HEK293 (cell line): ENCODE measurements around the gene NPAT.

ENCODE experiments used
- CTCF ChIA-PET: fragments of 350-600 bp; formaldehyde crosslinking; extraction: SDS; loops from one replicate; lab custom pipeline; 2021; ENCODE audit warnings: antibody characterized with exemption; lab: Yijun Ruan, JAX
- POLR2A ChIA-PET: fragments of 300-600 bp; formaldehyde crosslinking; extraction: SDS; loops from one replicate; lab custom pipeline; 2020; ENCODE audit warnings: antibody characterized with exemption, inconsistent platforms; lab: Yijun Ruan, JAX
- H3K27ac ChIP-seq: fragments of 200-500 bp; sonication (Bioruptor generic); 2 replicates; pipeline ENCODE4 v1.5.1; 2014; ENCODE audit warnings: low read depth, low read length, control low read depth, inconsistent platforms; ENCODE audit errors: extremely low read depth
- H3K36me3 ChIP-seq, 2 experiments: fragments of 200-500 bp in 1 of 2; sonication (Bioruptor generic) in 1 of 2; 1 replicate in 1 of 2; 2 replicates in 1 of 2; pipeline ENCODE4 v1.5.1; 2014 to 2017; ENCODE audit warnings: inconsistent platforms in 2 of 2, low read length in 2 of 2; ENCODE audit not compliant: control insufficient read depth in 2 of 2, insufficient read depth in 1 of 2
- H3K4me1 ChIP-seq: fragments of 200-500 bp; sonication (Bioruptor generic); 2 replicates; pipeline ENCODE4 v1.5.1; 2014; ENCODE audit warnings: mild to moderate bottlenecking, low read length, inconsistent platforms; ENCODE audit not compliant: control insufficient read depth, insufficient read depth
- H3K4me3 ChIP-seq: 2 replicates; pipeline ENCODE4 v1.5.1; 2011; ENCODE audit warnings: low read depth, mild to moderate bottlenecking, control low read depth, low read length, moderate library complexity
- H3K9me3 ChIP-seq: fragments of 200-500 bp; sonication (Bioruptor generic); 2 replicates; pipeline ENCODE4 v1.5.1; 2014; ENCODE audit warnings: low read depth, low read length, inconsistent platforms; ENCODE audit not compliant: control insufficient read depth, insufficient read depth
- ATF2 ChIP-seq: fragments of 450-650 bp; formaldehyde crosslinking; IDR thresholded peaks from 2 replicates; pipeline ENCODE4 v1.5.1; 2016; ENCODE audit warnings: missing biosample characterization, missing genetic modification characterization, low read depth
- PRDM10 ChIP-seq: fragments of 450-650 bp; formaldehyde crosslinking; IDR thresholded peaks from 2 replicates; pipeline ENCODE4 v1.5.1; 2016; ENCODE audit warnings: missing biosample characterization, missing genetic modification characterization
- SCRT1 ChIP-seq: fragments of 450-650 bp; formaldehyde crosslinking; IDR thresholded peaks from 2 replicates; pipeline ENCODE4 v1.5.1; 2016; ENCODE audit warnings: missing biosample characterization, missing genetic modification characterization, borderline replicate concordance
- ZBTB11 ChIP-seq: fragments of 450-650 bp; formaldehyde crosslinking; conservative IDR thresholded peaks from 2 replicates; pipeline ENCODE4 v1.5.1; 2016; ENCODE audit warnings: low read depth, missing biosample characterization, missing genetic modification characterization
- ZBTB48 ChIP-seq: fragments of 450-650 bp; formaldehyde crosslinking; IDR thresholded peaks from 2 replicates; pipeline ENCODE4 v1.5.1; 2016; ENCODE audit warnings: missing biosample characterization, missing genetic modification characterization
- ZBTB6 ChIP-seq: fragments of 450-650 bp; formaldehyde crosslinking; IDR thresholded peaks from 2 replicates; pipeline ENCODE4 v1.5.1; 2017; ENCODE audit warnings: missing biosample characterization, missing genetic modification characterization
- ZIC2 ChIP-seq: fragments of 450-650 bp; formaldehyde crosslinking; IDR thresholded peaks from 2 replicates; pipeline ENCODE4 v1.5.1; 2016; ENCODE audit warnings: missing biosample characterization, missing genetic modification characterization
- ZNF2 ChIP-seq: fragments of 450-650 bp; formaldehyde crosslinking; IDR thresholded peaks from 2 replicates; pipeline ENCODE4 v1.5.1; 2016; ENCODE audit warnings: missing biosample characterization, missing genetic modification characterization
- ZNF335 ChIP-seq: fragments of 450-650 bp; formaldehyde crosslinking; conservative IDR thresholded peaks from 2 replicates; pipeline ENCODE4 v1.5.1; 2016; ENCODE audit warnings: missing biosample characterization, missing genetic modification characterization
- ZNF341 ChIP-seq: fragments of 450-650 bp; formaldehyde crosslinking; IDR thresholded peaks from 2 replicates; pipeline ENCODE4; 2016; ENCODE audit warnings: low read depth, missing biosample characterization, missing genetic modification characterization
- ZNF398 ChIP-seq: fragments of 450-650 bp; formaldehyde crosslinking; IDR thresholded peaks from 2 replicates; pipeline ENCODE4 v1.5.1; 2017; ENCODE audit warnings: missing biosample characterization, missing genetic modification characterization
- ZNF423 ChIP-seq: fragments of 450-650 bp; formaldehyde crosslinking; IDR thresholded peaks from 2 replicates; pipeline ENCODE4 v1.5.1; 2016; ENCODE audit warnings: missing biosample characterization, missing genetic modification characterization
- ZNF501 ChIP-seq: fragments of 450-650 bp; formaldehyde crosslinking; IDR thresholded peaks from 2 replicates; pipeline ENCODE4 v1.5.1; 2016; ENCODE audit warnings: missing biosample characterization, missing genetic modification characterization
- ZNF548 ChIP-seq: fragments of 450-650 bp; formaldehyde crosslinking; IDR thresholded peaks from 2 replicates; pipeline ENCODE4 v1.5.1; 2016; ENCODE audit warnings: missing biosample characterization, missing genetic modification characterization
- ZNF555 ChIP-seq: fragments of 450-650 bp; formaldehyde crosslinking; conservative IDR thresholded peaks from 2 replicates; pipeline ENCODE4 v1.5.1; 2017; ENCODE audit warnings: missing biosample characterization, mild to moderate bottlenecking, missing genetic modification characterization, inconsistent platforms
- ZNF600 ChIP-seq: fragments of 450-650 bp; formaldehyde crosslinking; IDR thresholded peaks from 2 replicates; pipeline ENCODE4 v1.5.1; 2016; ENCODE audit warnings: missing biosample characterization, missing genetic modification characterization
- ZNF639 ChIP-seq: fragments of 450-650 bp; formaldehyde crosslinking; IDR thresholded peaks from 2 replicates; pipeline ENCODE4 v1.5.1; 2016; ENCODE audit warnings: missing biosample characterization, missing genetic modification characterization
- ZNF692 ChIP-seq: fragments of 450-650 bp; formaldehyde crosslinking; IDR thresholded peaks from 2 replicates; pipeline ENCODE4 v1.5.1; 2016; ENCODE audit warnings: missing biosample characterization, missing genetic modification characterization
- ZNF707 ChIP-seq: fragments of 450-650 bp; formaldehyde crosslinking; IDR thresholded peaks from 2 replicates; pipeline ENCODE4 v1.5.1; 2016; ENCODE audit warnings: missing biosample characterization, missing genetic modification characterization

The NPAT gene

GRCh38 chr11:108223348-108224149, 1.1 kb upstream of the NPAT start (continued):
- TF ChIP-seq ZNF692 (tag by site-specific recombination) (0 out of 2 replicates have a peak, but pooled peaks have one; percentile 4), ZNF555 (no peak), ZBTB6 (tag by site-specific recombination) (no peak), ZBTB48 (0 out of 2 replicates have a peak, but pooled peaks have one; percentile 15), ZIC2 (no peak), ZNF639 (0 out of 2 replicates have a peak, but pooled peaks have one; percentile 3), ZNF707 (tag by site-specific recombination) (no peak)

GRCh38 chr11:108221911-108222573, 396 bp downstream of the NPAT start:
- POLR2A ChIA-PET = interaction anchor here (0.6 to 1.4 kb wide), 9 partner anchors 16 to 792 kb away, joined by 3 to 5 read pairs (median 3); partner anchors contain the start of genes CWF19L2 and DDX10
- CTCF ChIA-PET = interaction anchor here (0.6 to 1.8 kb wide), 3 partner anchors 103 to 427 kb away, joined by 3 to 15 read pairs (median 3); no protein-coding TSS in a partner anchor
- TF ChIP-seq ZNF600 (tag by site-specific recombination) (peak; percentile 26; the same call in 1 of the 2 replicates), SCRT1 (tag by site-specific recombination) (no peak), ZBTB11 (tag by site-specific recombination) (peak; percentile 42), ZNF548 (no peak), ZNF335 (peak; percentile 85), ZNF398 (no peak), ZNF341 (tag by site-specific recombination) (peak; percentile 26; the same call in 1 of the 2 replicates), ATF2 (tag by site-specific recombination) (no peak), PRDM10 (0 out of 2 replicates have a peak, but pooled peaks have one; percentile 11), ZNF2 (tag by site-specific recombination) (no peak), ZNF423 (no peak), ZNF501 (tag by site-specific recombination) (peak; percentile 23; the same call in 1 of the 2 replicates)

More at GRCh38 chr11:108221911-108222573, 396 bp downstream of the NPAT start:
- Histone ChIP-seq H3K4me1 (no peaks in the 10 kb centered on the region), H3K27ac (peak overlapping the region; percentile 80), H3K9me3 (no peaks in the 10 kb centered on the region), H3K4me3 (peak overlapping the region; percentile 67), H3K36me3 (peaks cover 0 to 13% of the 10 kb centered on the region in 2 experiments; a peak in 1 of 3 replicates)
